Central memory CD4-positive, alpha-beta T cell (primary cell): ENCODE results near the gene KPNA2.
"Not testable (repeated sequence)": the region's sequence is repeated elsewhere in the genome, so short reads cannot be mapped to it uniquely, and the experiment has no call there.

Source experiments
- DNase-seq: peaks from one replicate; pipeline ENCODE4 v3.0.0; 2022
- total RNA-seq, 3 experiments: gene quantifications; one replicate each; lab custom pipeline; 2026; lab: John Stamatoyannopoulos, UW

KPNA2 gene
- 27.4 to 237 (median 164) reads per million in 3 experiments for total RNA-seq

DNA sequence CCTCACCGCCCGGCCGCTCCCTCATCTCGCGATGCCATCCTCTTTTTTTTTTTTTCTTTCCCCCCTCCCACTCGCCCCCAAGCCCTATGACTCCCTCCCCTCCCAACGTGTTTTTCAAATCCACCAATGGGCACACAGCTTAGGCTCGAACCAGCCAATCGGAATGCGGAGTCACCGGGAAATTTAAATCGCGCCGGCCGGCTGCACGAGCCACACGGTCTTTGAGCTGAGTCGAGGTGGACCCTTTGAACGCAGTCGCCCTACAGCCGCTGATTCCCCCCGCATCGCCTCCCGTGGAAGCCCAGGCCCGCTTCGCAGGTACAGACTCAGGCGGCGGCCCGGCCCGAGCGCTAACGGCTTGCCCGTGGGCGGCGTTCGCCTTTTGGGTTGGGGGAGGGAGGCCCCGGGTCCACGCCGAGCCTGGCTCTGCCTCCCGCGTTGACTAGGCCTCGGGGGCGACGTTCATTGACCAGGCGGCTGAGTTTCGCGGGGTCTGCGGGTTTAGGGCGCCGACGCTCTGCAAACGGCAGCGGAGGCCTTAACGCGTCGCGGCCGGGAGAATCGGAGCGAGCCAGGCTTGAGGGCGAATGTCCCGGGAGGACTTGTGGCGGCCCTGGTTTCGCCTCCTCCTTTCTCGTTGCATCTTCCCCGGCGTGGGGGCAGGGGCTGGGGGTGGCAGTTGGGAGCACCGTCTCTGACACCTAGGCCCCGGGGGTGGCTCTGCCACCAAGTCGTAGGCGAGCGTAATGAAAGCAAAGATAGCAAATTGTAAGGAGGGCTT is at the start of gene KPNA2:
KPNA2 (plus strand) TSS at position 213 of the 781 bp plus-strand sequence. CDS start 1,398 bp downstream, outside the sequence.
- DNase-seq = peak; percentile 93

DNA sequence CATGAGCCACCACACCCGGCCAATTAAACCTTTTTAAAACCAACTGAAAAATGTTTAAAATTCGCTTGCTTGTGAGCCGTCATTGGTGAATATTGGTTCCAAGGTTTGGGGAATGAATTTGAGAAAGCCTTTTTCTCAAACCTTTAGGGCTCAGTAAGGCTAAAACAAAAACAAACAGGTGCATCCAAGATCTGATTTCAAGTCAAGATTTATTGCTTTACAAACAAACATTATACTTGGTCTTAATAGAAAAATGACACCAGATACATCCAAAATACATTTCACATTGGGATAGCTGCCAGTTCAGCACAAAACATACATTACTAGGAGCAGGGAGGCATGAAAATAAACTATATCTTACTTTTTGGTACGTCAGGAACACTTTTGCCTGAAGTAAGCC is 44.6 kb upstream of the KPNA2 start:
- DNase-seq = no peak

DNA sequence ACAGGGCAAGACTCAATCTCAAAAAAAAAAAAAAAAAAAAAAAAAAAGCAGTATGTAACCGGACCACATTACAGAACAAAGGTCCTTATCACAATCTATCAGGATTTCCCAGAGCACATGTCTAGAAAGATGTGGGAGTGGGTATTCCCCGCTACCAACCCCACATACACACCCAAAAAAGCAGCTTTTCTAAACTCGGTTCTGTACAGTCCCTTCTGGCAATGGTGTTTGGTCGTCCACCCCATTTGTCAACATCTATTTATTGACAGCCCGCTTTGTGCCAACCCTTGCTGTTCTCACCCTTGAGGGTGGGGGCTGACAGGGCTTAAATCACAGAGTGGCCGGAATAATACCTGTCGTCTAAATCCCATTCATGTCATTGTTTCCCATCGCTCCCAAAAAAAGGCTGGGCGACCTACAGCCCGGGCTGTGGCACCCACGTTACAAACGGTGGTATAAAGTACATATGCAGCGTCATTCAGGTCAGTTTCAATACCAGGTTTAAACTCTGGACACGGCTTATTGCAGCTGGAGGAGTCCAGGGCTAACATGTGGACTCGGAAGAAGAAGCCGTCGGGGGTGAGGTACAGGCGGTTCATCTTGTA is 42.9 kb upstream of the KPNA2 start:
- no peak for DNase-seq

DNA sequence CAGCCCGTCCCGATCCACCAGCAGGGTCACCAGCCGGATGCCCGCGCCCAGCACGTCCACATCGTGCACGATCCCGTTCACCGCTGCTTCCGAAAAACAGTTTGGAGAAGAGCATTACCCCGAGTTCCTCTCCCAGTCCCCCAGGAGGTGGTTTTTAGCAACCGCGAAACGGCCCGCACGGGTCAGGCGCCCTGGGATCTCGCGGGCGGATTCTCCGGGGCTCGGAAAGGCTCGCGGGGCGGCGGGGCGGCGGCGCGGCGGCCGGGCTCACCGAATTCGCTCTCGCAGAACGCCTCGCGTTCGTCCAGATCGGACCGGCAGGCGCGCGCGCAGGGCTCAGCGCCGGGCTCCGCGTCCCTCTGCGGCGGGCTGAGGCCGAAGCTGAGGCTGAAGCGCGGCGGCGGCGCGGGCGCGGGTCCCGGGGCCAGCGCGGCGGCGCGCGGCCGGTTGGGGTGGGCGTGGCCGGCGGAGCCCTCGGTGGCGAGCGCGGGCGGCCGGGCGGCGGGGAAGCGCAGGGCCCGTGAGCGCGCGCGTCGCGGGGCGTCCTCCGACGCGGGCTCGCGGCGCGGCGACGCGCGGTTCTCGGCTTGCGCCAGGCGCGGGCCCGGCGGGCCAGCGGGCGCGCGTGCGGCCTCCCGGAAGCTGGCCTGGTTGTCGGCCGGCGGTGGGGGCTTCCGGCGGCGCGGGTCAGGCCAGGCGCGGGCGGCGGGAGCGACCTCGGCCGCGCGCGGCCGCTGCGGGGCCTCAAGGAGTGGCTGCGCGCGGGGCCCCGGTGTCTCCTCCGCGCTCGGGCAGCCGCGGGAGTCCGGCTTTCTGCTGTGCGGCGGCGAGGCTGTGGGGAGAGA is 42.2 kb upstream of the KPNA2 start:
- DNase-seq = peak; percentile 66

DNA sequence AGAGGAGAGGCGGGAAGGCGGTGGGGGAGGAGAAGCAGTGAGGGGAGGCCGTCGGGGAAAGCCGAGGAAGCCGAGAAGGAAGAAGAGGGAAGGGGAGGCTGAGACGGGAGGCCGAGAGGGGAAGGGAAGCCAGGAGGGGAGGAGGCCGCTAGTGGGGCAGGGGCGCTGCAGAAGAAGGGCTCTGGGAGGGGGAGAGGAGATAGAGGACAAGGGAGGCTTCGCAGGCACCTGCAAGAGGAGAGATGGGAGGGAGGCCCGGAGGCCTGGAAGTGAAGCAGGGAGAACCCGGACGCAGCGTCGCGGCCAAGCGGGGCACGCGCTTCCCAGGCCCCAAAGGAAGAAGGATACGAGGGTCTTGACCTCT is 41.6 kb upstream of the KPNA2 start:
- no peak for DNase-seq

DNA sequence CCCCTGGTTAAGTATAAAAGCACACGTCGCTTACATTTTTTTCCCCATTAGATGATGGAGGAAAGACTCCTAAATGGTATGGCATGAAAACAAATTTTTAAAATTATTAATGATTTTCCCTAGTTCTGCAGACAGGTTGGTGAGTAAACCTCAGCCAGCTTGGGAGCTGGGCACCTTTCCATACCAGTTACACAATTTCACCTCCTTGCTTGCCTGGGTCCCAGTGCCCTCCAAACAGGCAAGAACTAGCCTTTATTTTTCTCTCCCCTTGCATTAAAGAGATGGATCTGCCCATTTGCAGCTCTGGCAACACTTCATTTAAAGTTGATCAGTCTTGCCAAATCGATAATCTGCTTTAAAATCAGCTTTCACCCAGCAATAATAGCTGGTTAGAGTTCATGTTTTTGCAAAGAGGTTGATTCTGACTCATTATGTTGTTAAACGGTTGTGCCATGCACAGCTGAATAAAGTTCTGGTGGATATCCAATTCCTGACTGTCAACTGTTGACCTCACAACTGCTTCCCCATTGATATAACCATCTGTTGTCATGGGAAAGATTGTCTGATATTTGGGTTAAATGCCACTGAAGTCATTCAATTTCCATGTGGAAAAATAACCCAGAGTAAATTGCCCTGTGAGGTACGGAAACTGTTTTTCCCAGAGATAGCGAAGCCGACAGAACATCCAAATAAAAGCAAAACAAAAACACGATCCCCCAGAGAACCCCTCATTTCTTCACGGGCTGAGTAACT is 40.5 kb upstream of the KPNA2 start:
- no peak for DNase-seq

DNA sequence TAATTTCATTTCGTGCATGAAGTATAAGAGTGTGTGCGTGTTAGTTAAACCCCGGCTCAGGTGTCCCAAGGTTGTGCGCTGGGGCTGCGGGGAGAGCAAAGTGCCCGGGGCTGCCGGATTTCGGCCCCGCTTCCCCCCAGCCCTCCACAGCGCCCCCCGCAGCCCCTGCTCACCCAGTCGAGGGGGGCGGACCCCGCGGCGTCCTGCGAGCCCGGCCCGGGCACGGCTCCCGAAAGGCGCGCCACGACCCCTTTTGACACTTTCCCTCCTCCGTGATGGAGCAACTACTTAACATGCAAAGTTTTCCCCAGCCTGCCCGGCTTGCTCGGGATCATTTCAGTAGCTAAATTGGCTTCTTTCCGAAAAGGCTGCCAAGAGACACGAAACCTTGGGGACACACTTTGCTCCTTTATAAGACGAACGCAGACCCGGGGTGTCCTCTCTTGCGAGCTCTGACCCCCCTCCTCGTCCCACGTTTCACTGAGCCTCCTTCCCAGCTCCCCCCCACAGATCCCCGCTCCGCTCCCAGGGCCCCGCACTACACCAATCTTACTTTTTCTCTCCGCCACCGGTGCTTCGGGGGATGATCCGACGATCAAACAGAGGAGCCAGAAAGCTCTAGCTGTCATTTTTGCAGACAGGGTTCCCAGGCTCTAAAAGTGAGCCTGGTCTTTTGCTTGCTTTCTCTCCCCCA is 39.8 kb upstream of the KPNA2 start:
- DNase-seq = no peak

DNA sequence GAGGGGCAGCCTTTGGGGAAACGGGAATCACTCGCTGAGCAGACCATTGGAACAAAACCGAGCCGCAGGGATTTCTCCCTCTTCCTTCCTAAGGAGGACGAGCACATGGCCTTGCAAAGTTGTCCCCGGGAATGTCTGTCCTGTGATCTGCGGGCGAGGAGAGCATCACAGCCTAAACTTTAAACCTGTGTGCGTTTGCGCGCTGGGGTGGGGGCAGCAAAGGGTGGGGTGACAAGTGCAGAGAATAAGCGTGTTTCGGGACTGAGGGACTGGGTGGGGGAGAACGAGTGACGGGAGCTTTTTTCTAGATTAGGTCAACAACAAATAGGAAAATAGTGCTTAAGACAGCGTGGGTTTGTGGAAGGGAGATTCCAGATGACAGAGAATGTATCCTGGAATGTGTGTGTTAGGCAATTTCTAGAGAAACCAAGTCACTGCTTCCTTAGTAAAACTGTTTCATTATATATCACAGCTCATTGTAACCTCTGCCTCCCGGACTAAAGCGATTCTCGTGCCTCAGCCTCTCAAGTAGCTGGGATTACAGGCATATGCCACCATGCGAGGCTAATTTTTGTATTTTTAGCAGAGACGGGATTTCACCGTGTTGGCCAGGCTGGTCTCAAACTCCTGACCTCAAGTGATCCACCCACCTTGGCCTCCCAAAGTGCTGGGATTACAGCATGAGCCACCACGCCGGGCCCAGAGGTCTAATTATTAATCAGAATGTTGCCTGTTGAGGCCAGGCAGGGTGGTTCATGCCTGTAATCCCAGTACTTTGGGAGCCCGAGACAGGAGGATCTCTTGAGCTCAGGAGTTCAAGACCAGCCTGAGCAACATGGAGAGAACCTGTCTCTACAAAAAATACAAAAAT is 39.0 kb upstream of the KPNA2 start, which contains the start of gene C17orf58:
C17orf58 (minus strand) TSS at position 169 of the 871 bp plus-strand sequence. CDS start 271 bp downstream, outside the sequence.
- not testable (repeated sequence) for DNase-seq

DNA sequence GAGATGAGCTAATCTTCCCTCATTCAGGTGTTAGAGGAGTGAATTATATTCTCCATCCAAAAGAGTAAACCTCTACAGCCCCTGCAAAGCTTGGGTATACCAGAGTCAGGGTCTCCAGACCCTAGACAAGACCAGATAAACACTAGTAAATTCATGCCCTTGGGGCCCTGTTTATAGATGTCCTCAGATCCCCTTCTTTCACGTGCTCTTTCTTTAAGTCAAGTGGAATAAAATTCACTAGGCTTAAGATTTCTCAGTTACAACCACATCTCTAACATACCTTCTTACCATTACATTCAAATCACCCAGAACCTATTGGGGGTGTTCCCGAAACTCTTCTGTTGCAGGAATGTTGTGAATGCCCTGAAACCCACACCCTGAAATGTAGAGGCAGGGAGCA is 37.1 kb upstream of the KPNA2 start:
- no peak for DNase-seq

DNA sequence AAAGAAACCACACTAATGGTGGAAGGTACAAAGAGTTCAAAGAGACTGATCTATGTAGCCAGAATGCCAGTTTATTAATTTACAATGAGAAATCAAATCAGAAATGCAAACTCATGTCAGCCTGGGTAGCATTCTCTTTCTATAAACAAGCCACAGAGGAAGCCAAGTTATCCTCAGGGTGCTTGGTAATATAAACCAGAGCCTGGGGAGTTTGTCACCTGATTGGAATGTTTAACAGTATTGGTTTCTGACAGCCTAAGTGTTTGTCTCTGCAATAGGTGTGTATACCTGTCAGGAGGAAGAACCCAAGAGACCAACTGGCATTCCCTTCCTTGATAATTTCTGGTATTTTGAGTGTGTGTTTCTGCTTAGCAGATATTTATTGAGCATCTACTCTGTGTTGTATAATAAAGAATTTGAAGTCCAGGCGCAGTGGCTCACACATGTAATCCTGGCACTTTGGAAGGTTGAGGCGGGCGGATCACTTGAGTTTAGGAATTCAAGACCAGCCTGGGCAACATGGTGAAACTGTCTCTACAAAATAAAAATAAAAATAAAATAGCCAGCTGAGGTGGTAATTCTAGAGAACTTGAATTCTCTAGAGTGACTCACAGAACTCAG is 36.1 kb upstream of the KPNA2 start:
- no peak for DNase-seq

DNA sequence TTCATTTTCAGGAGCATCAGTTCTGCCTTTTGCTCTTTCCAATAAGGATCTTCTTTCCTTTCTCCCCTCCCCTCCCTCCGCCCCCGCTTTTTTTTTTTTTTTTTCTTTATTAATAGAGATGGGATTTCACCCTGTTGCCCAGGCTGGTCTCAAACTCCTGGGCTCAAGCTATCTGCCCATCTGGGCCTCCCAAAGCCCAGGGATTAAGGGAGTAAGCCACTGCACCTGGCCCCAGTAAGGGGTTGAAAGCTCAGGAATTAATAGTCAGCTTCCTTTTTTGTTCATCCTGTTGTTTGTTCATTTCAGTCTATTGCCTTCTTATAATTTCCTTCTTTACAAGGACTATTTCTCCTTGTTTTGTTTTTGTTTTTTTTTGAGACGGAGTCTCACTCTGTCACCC is 31.3 kb upstream of the KPNA2 start:
- no peak for DNase-seq

DNA sequence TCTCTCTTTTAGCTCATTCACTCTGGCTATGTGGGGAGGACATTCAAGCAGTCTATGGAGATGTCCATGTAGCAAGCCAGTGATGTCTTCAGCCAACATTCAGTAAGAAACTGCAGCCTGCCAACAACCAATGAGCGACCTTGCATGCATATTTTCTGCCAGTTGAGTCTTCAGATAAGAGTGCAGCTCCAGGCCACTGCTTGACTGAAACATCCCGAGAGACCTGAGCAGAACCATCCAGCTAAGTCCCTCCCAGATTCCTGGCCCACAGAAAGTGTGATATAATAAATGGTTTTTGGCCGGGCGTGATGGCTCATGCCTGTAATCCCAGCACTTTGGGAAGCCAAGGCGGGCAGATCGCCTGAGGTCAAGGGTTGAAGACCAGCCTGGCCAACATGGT is 28.7 kb upstream of the KPNA2 start:
- no peak for DNase-seq

DNA sequence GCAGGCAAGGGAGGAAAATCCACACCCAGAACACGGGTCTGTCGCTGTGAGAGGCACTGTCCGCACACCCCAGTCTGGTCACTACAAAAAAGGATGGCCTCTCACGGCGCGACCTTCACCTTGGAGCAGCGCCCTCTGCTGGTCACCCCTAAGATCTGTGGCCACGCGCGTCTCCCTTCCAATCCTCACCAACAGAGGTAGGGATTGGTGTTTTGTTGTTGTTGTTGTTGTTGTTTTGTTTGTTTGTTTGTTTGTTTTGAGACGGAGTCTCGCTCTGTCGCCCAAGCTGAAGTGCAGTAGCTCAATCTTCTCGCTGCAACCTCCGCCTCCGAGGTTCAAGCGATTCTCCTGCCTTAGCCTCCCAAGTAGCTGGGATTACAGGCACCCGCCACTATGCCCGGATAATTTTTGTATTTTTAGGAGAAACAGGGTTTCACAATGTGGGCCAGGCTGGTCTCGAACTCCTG is 24.3 kb upstream of the KPNA2 start:
- peak; percentile 43 for DNase-seq

DNA sequence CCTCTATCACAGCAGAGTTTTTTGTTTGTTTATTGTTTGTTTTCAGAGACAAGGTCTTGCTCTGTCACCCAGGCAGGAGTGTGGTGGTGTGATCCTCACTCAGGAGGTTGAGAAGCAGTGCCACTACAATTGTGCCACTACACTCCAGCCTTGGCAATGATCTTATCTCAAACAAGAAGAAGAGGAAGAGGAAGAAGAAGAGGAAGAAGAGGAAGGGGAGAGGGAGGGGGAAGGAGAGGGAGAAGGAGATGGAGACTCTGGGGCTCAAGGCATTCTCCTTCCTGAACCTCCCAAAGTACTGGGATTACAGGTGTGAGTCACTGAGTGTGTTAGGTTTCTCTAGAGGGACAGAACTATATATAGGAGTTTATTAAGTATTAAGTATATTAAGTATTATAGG is 22.1 kb upstream of the KPNA2 start:
- no peak for DNase-seq

DNA sequence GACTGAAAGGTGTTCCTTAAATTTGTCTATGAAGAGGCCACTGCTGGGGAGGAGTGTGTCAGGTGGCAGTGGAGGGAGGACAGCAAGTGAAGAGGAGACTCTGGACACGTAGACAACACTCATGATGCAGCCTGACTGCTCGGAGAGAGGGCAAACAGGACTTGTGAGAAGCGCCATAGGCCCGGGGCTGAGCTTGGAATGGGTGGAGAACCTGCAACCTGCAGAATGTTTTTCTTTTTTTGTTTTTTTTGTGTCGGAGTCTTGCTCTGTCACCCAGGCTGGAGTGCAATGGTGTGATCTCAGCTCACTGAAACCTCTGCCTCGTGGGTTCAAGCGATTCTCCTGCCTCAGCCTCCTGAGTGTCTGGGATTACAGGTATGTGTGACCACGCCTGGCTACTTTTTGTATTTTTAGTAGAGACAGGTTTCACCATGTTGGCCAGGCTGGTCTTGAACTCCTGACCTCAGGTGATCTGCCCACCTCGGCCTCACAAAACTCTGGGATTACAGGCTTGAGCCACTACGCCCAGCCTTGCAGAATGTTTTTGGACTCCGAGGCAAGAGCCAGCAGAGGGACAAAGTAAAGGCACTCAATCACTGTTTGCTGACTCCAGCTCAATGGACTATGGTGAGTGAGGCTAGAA is 20.3 kb upstream of the KPNA2 start:
- DNase-seq = no peak

DNA sequence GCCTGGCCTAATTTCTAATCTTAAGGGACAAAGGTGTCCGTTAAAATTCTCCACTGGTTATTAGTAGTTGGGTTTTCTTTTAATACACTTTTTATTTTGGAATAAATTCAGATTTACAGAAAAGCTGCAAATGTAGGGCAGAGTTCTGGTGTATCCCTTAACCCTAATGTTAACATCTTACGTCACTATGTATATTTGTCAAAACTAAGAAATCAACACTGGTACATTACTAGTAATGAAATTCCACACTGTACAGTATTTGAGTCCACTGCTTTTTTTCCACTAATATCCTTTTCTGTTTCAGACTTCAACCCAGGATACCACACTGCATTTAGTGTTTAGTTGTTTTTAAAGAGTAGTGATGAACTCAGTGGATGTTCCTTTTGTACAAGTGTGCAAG is 18.7 kb upstream of the KPNA2 start:
- DNase-seq = no peak

DNA sequence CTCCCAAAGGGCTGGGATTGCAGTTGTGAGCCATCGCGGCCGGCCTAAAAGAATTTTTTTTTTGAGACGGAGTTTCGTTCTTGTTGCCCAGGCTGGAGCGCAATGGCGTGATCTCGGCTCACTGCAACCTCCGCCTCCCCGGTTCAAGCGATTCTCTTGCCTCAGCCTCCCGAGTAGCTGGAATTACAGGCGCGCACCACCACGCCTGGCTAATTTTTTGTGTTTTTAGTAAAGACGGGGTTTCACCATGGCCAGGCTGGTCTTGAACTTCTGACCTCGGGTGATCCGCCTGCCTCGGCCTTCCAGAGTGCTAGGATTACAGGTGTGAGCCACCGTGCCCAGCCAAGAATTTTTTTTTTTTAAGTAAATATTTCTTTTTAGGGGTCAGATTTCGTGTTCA is 17.0 kb upstream of the KPNA2 start:
- DNase-seq = not testable (repeated sequence)

DNA sequence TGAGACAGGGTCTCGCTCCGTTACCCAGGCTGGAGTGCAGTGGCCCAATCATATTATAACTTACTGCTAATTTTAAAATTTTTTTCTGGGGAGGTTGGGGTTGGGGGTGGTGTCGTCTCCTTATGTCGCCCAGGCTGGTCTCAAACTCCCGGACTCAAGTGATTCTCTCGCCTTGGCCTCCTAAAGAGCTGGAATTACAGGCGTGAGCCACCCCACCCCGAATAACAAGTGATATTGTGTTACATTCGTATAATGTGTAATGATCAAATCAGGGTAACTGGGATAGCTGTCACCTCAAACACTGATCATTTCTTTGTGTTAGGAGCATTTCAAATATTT is 16.2 kb upstream of the KPNA2 start:
- DNase-seq = no peak

DNA sequence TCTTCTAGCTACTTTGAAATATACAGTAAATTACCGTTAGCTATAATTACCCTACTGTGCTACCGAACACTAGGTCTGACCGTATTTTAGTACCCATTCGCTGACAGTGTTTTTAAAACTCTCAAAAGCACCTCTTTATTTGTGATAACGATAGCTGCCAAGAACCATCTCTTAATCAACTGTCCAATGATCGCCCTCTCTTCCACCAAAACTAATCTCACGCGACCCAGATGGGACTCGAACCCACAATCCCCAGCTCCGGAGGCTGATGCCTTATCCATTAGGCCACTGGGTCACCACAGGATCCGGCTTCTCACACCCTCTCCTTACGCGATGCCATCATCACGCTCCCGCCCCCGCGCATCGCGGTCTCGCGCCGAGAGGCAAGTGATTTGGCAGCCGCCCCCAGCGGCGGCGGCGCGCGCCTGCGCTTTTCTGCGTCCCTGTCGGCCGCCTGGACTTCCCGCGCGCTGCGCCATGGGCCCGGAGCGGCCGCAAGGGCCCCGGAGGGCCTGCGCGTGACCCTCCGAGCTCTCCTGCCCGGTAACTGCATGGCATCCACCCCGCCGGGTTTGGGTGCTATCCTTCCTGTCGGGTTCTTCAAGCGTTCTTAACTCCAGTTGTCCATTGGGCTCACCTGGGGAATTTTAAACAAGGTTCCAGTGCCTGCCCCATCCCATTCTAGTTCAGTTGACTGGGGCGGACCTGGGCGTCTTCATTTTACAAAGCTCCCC is 15.7 kb upstream of the KPNA2 start:
- peak; percentile 94 for DNase-seq
